Tibial nerve (tissue), 4 donors: ENCODE data around the gene ARFGEF3. TPM values are rescaled to one million over a fixed set of nuclear protein-coding genes. Genes with fewer than 3 reads are reported as not detected.

Experiments
- DNase-seq, 2 donors: peaks; one replicate each; pipeline ENCODE4 v3.0.0-alpha.2; 2019; ENCODE audit warnings: low spot score in 2 of 2
- H3K27ac ChIP-seq, 4 donors: fragments of 200-600 bp; sonication (generic) in 3 of 4; one replicate each; pipeline ENCODE4 v1.5.1; 2017 to 2019; ENCODE audit warnings: mild to moderate bottlenecking in 1 of 4
- H3K27me3 ChIP-seq, 2 donors: fragments of 200-600 bp; sonication (generic) in 1 of 2; one replicate each; pipeline versions ENCODE4 v1.5.1 to v1.6.0; 2017 to 2019
- H3K36me3 ChIP-seq, 3 donors: fragments of 200-600 bp; sonication (generic); one replicate each; pipeline ENCODE4 v1.5.1; 2018 to 2019
- H3K4me1 ChIP-seq, 4 donors: fragments of 200-600 bp; sonication (generic) in 3 of 4; one replicate each; pipeline ENCODE4 v1.5.1; 2017 to 2019
- H3K4me3 ChIP-seq, 4 donors: fragments of 200-600 bp; sonication (generic) in 3 of 4; one replicate each; pipeline ENCODE4 v1.5.1; 2017 to 2019; ENCODE audit warnings: mild to moderate bottlenecking in 1 of 4, moderate library complexity in 1 of 4
- H3K9me3 ChIP-seq, 4 donors: fragments of 200-600 bp; sonication (generic) in 3 of 4; one replicate each; pipeline ENCODE4 v1.5.1; 2017 to 2019
- CTCF ChIP-seq, 5 experiments: fragments of 200-600 bp in 3 of 5; fragments of 450-650 bp in 2 of 5; sonication (generic) in 3 of 5; IDR thresholded peaks; one replicate each; pipeline ENCODE4 v1.5.1; 2016 to 2019; ENCODE audit warnings: antibody characterized with exemption in 5 of 5, mild to moderate bottlenecking in 3 of 5, moderate library complexity in 2 of 5
- EP300 ChIP-seq, 2 donors: sonication (generic); formaldehyde crosslinking; IDR thresholded peaks; one replicate each; pipeline ENCODE4 v1.6.1; 2017; ENCODE audit warnings: antibody characterized with exemption in 2 of 2, mild to moderate bottlenecking in 1 of 2
- POLR2A ChIP-seq, 2 donors: fragments of 450-650 bp; IDR thresholded peaks; one replicate each; pipeline ENCODE4 v1.6.1; 2017; ENCODE audit warnings: antibody characterized with exemption in 2 of 2, mild to moderate bottlenecking in 2 of 2, moderate library complexity in 2 of 2
- WGBS, 2 donors: methylation state at CpG; one replicate each; pipeline ENCODE4 v1.1.5; 2018; 5-methylcytosine and 5-hydroxymethylcytosine counted together
- total RNA-seq, 4 donors: library from RNA; depleted of rRNA; stranded (reverse); fragments of >200 nt; gene quantifications; one replicate each; pipeline ENCODE4 v1.1.0, GENCODE V29; 2016

The ARFGEF3 gene
- total RNA-seq, 4 donors from 2014 or later: 3.9 to 6.9 (median 5.4) TPM

- DNase-seq: no peak
- TF ChIP-seq EP300 (IDR thresholded peaks at IDR 0.05) (no peak), CTCF (IDR thresholded peaks at IDR 0.05) (no peak)
- no peaks in the 10 kb centered on the region for H3K4me1 ChIP-seq
These were observed 211.1 kb downstream of the ARFGEF3 start for GRCh38 chr6:138372711-138373463.

GRCh38 chr6:138374230-138374629 lies 212.5 kb downstream of the ARFGEF3 start:
- Histone ChIP-seq H3K36me3 (no peaks in the 10 kb centered on the region), H3K27me3 (no peaks in the 10 kb centered on the region), H3K27ac (no peak overlapping the region), H3K9me3 (no peaks in the 10 kb centered on the region), H3K4me1 (no peaks in the 10 kb centered on the region), H3K4me3 (no peak overlapping the region)
- DNase-seq: no peak
- no peak for TF ChIP-seq CTCF (IDR thresholded peaks at IDR 0.05)
- TF ChIP-seq POLR2A (IDR thresholded peaks at IDR 0.05): no peak
- no peak for TF ChIP-seq EP300 (IDR thresholded peaks at IDR 0.05)

More at GRCh38 chr6:138372711-138373463, 211.1 kb downstream of the ARFGEF3 start:
- H3K27me3 ChIP-seq: no peaks in the 10 kb centered on the region
- no peak overlapping the region for H3K27ac ChIP-seq
- H3K4me3 ChIP-seq: no peak overlapping the region
- peaks cover 0 to 1% (median 0%) of the 10 kb centered on the region in 4 donors for H3K9me3 ChIP-seq
- H3K36me3 ChIP-seq: no peaks in the 10 kb centered on the region

- H3K9me3 ChIP-seq: no peaks in the 10 kb centered on the region
- H3K4me1 ChIP-seq: no peaks in the 10 kb centered on the region
- DNase-seq: no peak
- H3K36me3 ChIP-seq: no peaks in the 10 kb centered on the region
- no peaks in the 10 kb centered on the region for H3K27me3 ChIP-seq
- WGBS, 2 donors: 86 to 94% methylated on average over 2 of the region's 2 CpGs
- no peak overlapping the region for H3K27ac ChIP-seq
- H3K4me3 ChIP-seq: no peak overlapping the region
- TF ChIP-seq EP300 (IDR thresholded peaks at IDR 0.05) (no peak), POLR2A (IDR thresholded peaks at IDR 0.05) (no peak), CTCF (IDR thresholded peaks at IDR 0.05) (no peak)
These were observed 213.1 kb downstream of the ARFGEF3 start for GRCh38 chr6:138374815-138375214.

GRCh38 chr6:138377042-138377441 lies 215.3 kb downstream of the ARFGEF3 start:
- H3K27ac ChIP-seq: no peak overlapping the region
- no peaks in the 10 kb centered on the region for H3K9me3 ChIP-seq
- H3K4me1 ChIP-seq: no peaks in the 10 kb centered on the region
- TF ChIP-seq CTCF (IDR thresholded peaks at IDR 0.05) (no peak), POLR2A (IDR thresholded peaks at IDR 0.05) (no peak), EP300 (IDR thresholded peaks at IDR 0.05) (no peak)
- H3K36me3 ChIP-seq: no peaks in the 10 kb centered on the region
- no peaks in the 10 kb centered on the region for H3K27me3 ChIP-seq
- DNase-seq: no peak
- no peak overlapping the region for H3K4me3 ChIP-seq

- Histone ChIP-seq H3K4me3 (no peak within 1 kb of the TSS), H3K9me3 (no peaks in the 10 kb centered on the region), H3K4me1 (no peaks in the 10 kb centered on the region), H3K27ac (no peak within 1 kb of the TSS), H3K27me3 (no peaks in the 10 kb centered on the region), H3K36me3 (no peaks in the 10 kb centered on the region)
- WGBS, 2 donors: 67 to 76% methylated on average over 6 of the region's 6 CpGs
- DNase-seq: no peak
- TF ChIP-seq EP300 (IDR thresholded peaks at IDR 0.05) (no peak), CTCF (IDR thresholded peaks at IDR 0.05) (no peak)
These were observed 216.1 kb downstream of the ARFGEF3 start, which contains the start of gene SMIM28 for GRCh38 chr6:138377844-138378243. Gene SMIM28, plus strand, starts transcription at chr6:138377905. Its CDS starts 168 bp downstream, at chr6:138378073.
